ENCODE measurements around the gene PGGHG.
"Not testable (repeated sequence)": the region's sequence is repeated elsewhere in the genome, so short reads cannot be mapped to it uniquely, and the experiment has no call there.

PGGHG gene

DNA sequence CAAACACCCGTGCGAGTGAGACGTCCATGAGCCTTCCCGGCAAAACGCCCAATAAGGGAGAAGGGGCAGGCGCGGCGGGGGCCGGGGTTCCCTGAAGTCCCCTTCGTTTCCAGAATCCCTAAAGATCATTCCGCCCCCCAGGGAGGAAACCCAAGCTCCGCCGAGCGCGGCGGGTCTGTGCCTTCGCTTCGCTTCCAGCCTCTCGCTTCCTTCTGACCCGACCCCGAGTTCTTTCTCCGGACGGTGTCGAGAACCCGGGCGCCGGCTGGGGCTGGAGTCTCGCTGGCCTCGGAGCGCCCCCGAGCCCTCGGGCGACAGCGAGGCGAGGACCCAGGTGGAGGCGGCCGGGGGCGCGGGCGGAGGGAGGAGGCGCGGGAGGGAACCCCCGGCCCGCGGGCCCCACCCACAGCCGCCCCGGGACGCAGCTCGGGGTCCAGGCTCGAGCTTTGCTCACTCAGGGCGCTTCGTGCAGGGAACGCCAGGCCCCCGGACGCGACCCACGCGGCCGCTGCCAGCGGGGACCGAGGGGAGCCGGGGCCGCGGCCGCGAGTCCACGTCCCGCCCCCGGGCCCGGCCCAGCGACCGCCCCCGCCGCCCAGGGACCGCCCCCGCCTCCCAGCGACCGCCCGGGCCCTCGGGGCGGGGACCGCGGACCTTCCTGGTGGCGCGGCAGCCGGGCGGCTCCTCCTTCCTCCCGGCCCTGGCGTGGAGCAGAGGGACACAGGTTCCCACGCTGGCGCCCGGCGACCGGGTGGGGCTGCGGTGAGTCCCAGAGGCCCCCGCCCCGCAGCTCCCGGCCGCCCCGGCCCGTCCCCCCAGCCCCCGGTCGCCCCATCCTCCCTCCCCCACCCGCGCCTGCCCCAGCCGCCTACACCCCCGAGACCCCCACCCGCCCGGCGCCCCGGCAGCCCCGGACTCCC, at the start of gene PGGHG:
Gene PGGHG, plus strand, starts transcription at position 649 of the 920 bp plus-strand sequence. CDS start 691 bp downstream, outside the sequence.
- DNase-seq (ENCODE audit: low read depth in 3 of 3): no peak

DNA sequence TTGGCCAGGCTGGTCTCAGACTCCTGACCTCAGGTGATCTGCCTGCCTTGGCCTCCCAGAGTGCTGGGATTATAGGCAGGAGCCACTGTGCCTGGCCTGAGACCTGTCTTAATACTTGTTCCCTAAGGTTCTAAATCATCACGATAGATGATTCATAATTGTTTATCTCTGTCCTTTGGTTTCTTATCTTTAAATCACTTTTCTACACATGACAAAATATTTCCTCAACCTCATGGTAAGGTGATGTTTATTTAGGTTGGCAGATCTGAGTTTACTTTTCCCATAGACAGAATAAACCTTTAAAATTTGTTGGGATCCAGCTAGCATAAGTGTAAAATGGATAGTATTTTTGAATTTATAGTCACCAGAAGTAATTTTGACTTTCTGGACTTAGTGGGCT, 48.6 kb upstream of the PGGHG start:
- no peak for DNase-seq (ENCODE audit: low read depth in 3 of 3)

DNA sequence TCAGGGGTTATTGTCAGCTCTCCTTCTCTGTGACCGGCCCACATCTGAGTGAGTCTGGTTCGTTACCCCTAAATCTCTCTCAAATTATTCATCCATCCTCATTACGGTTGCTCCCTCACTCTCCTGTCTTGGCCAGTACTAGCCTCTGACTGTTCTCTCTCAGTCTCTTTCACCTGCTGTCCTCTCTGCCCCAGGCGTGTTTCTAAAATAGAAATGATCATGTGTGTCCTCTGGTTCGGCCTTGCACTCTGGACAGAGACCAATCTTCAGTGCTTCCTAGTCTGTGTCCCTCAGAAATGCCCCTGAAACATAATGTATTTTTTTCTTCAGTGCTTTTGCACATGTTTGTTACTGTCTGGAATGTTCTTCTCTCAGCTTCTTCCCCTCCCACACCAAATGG, 47.3 kb upstream of the PGGHG start:
- no peak for DNase-seq (ENCODE audit: low read depth in 3 of 3)

DNA sequence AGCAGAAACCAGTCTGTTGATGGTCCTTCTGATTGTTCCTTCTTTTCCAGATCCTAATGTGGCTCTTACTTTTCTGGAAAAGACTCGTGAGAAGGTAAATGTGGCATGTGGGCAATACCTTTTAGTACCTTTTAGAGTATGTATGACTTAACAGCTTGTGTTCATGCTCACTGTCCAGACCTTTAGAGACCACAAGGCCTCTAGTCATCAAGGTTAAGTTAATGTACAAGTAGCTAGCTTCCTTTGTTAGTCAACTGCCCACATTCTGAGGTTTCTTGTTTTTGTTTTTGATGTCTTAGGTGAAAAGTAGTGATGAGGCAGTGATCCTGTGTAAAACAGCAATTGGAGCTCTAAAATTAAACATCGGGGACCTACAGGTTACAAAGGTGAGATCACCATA, 44.5 kb upstream of the PGGHG start:
- DNase-seq (ENCODE audit: low read depth in 3 of 3): no peak

DNA sequence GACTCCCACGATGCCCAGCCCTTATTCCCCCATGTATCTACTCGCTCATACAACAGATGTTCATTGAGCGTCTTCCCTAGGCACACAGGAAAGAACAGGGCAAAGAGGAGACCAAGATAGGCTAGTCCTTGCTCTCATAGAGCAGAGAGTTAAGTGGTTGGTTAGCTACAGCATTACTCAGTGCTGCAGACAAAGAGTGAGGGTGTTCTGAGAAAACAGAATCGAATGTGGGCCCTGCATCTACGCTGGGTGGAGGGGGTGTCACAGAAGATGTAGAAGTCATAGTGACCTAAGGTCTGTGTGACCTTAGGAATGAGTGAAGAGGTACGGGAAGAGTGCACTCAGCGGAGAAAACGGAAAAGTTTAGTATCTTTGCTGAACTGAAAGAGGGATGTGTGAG, 39.9 kb upstream of the PGGHG start:
- no peak for DNase-seq (ENCODE audit: low read depth in 3 of 3)

DNA sequence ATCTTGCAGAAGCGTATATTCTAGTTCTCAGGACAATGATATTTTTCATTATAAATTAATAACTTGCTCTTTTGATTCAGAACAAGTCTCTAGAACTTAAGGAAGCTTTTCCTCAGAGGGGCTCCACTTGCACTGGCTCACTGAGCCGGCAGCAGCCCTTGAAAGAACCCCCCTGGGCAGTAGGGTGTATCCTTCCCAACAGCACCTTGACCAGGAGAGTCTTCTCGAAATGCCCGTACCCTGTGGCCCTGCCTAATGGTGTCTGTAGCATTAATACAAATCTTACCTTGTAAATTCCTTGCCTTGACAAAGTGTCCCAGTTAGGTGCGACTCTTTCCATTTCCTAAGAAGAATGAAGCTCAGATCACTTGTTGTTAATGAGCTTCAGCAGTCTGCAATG, 38.7 kb upstream of the PGGHG start:
- DNase-seq (ENCODE audit: low read depth in 3 of 3): no peak

DNA sequence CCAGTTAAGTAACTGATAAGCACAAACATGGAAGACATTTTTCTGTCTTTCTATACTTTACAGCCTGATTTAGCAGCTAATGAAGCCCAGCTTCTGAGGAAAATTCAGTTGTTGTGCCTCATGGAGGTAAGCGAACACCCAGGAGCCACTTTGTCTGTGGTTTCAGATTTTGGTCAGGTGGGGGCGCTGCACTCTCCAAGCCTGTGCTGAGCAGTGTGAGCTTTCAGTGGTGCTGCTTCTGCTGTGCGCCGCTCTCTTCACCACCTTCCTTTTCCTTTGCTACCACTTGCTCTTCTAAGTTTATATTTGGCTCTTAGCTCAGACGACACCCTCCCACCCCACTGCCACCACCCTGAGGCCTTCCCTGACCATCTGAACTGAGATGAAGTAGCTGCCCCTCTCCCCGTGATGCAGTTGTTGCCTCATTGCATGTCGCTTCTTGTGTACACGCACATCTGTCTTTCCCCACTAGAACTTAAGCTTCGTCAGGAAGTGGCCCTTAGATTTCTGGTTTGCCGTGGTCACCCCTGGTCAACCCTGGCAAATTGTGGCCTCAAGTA, 38.1 kb upstream of the PGGHG start:
- peak; percentile 60 to 75 (median 67) for DNase-seq (ENCODE audit: low read depth in 3 of 3)

- no peak for DNase-seq (ENCODE audit: low read depth in 3 of 3)
These were observed 37.4 kb upstream of the PGGHG start for GRCh38 chr11:251550-251949.

GRCh38 chr11:252666-253065, 36.3 kb upstream of the PGGHG start:
- no peak for DNase-seq (ENCODE audit: low read depth in 3 of 3)

- DNase-seq (ENCODE audit: low read depth in 3 of 3): no peak
These were observed 35.6 kb upstream of the PGGHG start for GRCh38 chr11:253160-253885.

DNA sequence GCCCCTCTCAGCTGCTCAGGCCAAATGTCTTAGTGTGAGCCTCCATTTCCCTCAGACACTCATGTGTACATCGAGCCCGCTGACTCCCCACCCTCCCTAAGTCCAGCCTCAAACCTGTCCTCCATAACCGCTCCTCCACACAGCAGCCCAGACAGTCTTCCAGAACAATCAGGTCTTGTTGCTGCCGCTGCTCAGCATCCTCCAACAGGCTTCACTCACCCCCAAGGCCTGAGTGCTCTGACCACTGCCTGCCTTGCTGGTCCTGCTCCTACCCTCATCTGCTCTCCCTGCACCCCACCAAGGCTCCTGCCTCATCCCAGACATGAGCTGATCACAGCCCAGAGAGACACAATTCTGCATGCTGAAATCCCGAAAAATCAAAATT, 35.0 kb upstream of the PGGHG start:
- no peak for DNase-seq (ENCODE audit: low read depth in 3 of 3)

- no peak for DNase-seq (ENCODE audit: low read depth in 3 of 3)
These were observed 33.8 kb upstream of the PGGHG start for GRCh38 chr11:255176-255575.

DNA sequence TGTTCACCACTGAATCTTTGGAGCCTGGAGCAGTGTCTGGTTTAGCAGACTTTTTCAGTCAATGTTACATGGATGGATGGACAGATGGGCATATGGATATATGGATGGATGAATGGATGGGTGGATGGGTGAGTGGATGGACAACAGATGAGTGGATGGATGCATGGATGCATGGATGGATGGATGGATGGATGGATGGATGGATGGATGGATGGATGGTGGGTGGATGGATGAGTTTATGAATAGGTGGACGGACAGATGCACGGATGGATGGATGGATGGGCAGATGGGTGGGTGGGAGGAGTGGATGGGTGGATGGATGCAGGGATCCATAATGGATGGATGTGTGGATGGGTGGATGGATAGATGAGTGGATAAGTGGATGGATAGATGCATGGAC, 33.1 kb upstream of the PGGHG start:
- no peak for DNase-seq (ENCODE audit: low read depth in 3 of 3)

GRCh38 chr11:256952-257737, 31.8 kb upstream of the PGGHG start:
- DNase-seq (ENCODE audit: low read depth in 3 of 3): no peak

DNA sequence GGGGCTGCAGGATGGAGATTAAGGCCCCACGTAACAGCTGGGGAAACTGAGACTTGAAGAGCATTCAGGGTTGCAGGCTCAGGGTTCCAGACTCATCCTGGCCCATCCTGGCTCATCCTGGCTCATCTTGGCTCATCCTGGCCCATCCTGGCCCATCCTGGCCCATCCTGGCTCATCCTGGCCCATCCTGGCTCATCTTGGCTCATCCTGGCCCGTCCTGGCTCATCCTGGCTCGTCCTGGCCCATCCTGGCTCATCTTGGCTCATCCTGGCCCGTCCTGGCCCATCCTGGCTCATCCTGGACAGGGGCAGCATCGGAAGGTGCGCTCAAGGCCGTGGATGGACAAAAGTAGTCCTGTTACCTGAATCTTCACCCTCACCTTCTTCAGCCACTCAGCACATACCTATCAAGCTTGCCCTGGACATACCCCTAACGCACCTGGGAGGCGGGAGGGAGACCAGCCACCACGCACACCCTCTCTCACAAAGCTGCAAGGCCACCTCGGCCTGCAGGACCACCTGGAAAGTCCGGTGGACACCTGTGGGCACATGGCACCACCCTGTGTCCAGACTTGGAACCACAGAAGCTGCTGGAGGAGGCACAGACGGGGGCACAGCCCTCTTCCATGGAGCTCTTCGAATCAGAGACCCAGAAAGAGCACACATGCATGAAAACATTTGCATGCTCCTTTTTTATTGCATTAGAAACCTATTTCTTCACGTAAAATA, 31.0 kb upstream of the PGGHG start:
- no peak for DNase-seq (ENCODE audit: low read depth in 3 of 3)

- no peak for DNase-seq (ENCODE audit: low read depth in 3 of 3)
These were observed 29.5 kb upstream of the PGGHG start for GRCh38 chr11:259413-259812.

GRCh38 chr11:261624-262023, 27.3 kb upstream of the PGGHG start:
- DNase-seq (ENCODE audit: low read depth in 3 of 3): no peak

GRCh38 chr11:266676-267439, 22.1 kb upstream of the PGGHG start:
- no peak for DNase-seq (ENCODE audit: low read depth in 3 of 3)

DNA sequence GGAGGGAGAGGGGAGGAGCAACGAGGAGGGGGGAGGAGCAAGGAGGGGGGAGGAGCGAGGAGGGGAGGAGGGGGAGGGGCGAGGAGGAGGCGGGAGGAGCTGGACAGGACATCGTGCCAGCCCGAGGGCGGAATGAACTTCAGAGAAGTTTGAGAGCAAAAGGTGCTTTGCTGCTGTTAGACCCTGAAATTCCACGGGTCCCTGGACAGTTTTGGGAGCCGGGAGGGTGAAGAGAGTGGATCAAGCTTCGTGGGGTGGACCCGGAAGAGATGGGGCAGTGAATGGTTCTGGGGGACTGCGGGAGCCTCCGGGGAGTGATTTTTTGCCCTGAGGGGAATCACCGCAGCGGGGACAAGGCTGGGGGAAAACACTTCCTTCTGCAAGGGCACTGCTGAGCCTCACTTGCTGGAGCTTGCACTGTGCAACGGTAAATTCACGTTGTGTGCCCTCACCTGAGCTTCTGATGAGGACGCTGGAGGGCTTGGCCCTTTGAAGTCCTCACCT, 21.4 kb upstream of the PGGHG start:
- DNase-seq (ENCODE audit: low read depth in 3 of 3): peak in 1 of 3 experiments; percentile 56

GRCh38 chr11:268716-269145, 20.2 kb upstream of the PGGHG start:
- not testable (repeated sequence) for DNase-seq (ENCODE audit: low read depth in 3 of 3)
